HS-27A (cell line): ENCODE measurements around the gene CADM1.

Experiments used
- DNase-seq: peaks from one replicate; pipeline ENCODE4 v3.0.0-alpha.2; 2012; ENCODE audit warnings: low read depth, missing footprints

Gene CADM1

DNA sequence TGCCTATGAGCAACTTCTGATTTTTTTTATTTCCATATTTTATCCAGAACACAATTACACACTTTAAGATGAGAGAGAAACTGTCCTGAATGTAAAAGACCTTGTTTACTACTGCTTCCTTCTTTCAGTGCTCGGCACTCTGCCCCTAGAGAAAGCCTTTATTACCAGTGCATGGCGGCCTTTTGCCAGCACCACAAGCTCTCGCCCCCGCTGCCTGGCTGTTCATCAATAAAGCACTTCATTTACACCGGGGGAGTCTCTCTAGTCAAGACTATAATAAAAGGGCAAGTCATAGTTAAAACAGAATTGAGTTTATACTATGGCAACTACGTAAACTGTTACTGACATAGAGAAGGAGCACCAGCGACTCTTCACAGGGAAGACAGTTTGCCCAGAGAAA, 259.5 kb downstream of the CADM1 start:
- no peak for DNase-seq

DNA sequence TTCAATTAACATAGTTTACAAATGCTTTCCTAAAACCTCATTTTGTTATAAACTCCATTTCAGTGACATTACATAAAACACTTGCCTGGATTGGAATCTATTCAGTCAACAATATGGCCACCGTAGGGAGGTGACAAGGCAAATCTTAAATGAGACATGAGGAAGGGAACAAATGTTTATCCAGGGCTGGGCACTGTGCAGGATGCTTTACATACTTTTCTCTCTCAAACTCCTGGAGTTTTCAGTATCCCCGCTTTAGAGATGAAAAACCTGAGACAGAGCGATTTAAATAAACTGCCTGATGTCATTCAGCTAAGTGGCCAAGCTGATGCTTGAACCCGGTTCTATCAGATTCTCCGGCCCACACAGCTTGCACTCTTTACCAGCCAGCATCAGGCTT, 259.9 kb downstream of the CADM1 start:
- no peak for DNase-seq

DNA sequence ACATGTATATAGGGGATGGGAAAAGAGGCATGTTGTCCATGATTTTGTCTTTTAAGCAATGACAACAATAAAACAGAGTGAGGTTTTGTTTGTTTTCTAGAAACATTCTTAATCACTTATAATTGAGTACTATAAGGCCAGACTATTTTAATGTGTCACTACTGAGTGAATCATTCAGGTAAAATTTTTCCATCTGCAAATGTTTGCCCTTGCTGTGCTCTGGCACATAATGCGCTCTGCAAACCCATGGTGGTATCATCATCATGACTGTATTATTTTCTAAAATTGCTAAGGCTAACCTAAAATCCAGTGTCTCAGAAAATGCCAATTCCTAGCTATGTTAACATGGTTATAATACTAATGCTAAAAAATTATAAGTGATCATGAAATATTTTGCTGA, 261.2 kb downstream of the CADM1 start:
- DNase-seq: no peak

DNA sequence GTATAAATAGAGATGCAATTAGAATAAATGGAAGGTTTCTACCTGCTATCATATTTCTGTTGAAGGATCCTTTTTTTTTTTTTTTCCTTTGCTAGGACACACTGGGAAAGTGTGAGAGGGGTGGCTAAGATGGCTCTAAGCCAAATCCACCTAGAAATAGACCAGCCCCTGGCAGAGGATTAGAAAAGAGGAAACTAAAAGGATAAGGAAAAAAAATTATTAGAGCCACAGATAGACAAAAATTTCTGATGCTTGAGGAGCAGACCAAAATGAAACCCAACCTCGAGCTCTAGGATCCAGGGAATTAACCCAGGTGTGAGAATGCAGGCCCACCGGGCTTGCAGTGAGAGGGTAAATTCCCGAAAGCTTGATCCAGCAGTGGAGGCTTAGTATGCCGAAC, 262.3 kb downstream of the CADM1 start:
- no peak for DNase-seq

DNA sequence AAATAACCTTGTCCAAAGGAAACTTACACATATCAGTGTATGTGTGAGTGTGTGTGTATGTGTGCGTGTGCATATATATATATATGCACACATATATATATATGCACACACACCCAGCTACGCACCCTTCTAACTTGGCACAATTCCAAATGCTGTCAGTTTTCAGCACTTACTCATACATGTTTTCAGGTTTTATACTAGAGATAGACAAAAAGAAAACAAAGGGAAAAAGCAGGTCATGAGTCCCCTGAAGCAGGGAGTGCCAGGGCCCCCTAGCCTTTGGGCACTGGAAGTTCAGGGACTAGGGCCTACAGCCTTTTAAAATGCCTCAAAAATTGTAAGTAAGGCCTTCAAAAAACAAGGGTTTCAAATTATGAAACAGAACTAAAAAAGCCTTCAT, 265.4 kb downstream of the CADM1 start:
- no peak for DNase-seq

DNA sequence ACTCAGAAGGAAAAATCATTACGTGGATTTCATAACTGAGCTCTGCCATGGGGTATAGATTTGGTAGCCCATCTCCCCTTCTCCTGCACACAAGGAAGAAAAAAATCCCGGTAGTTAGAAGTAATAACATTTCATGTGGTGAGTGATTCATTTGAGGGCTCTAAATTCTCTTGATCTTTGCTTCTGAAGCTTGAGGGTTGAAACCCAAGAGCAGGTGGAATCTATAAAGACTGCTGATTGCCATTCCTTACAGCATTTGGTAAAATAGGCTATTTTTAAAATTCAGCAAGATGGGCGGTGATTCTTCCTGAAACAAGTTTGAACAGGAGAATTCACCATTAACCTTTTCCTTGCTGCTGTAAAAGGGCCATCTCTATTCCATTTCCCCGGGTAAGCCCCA, 266.1 kb downstream of the CADM1 start:
- DNase-seq: no peak

DNA sequence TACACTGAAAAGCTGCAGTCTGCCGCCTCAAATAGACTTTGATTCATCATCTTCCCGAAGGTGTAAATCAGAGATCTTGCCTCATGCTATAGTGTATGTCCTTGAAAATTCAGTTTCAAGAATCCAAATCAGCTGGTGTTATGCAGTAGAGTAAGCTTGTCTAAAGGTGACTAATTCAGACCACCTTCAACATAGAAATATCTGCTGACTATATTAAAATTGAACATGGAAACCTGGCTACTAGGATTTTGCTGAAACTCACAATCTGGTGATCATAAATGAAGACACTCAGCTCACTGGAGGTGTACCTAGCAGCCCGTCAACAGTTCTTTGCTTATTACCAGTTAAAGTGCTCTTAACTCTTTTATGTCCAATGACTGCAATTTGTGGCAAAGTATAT, 266.6 kb downstream of the CADM1 start:
- no peak for DNase-seq

DNA sequence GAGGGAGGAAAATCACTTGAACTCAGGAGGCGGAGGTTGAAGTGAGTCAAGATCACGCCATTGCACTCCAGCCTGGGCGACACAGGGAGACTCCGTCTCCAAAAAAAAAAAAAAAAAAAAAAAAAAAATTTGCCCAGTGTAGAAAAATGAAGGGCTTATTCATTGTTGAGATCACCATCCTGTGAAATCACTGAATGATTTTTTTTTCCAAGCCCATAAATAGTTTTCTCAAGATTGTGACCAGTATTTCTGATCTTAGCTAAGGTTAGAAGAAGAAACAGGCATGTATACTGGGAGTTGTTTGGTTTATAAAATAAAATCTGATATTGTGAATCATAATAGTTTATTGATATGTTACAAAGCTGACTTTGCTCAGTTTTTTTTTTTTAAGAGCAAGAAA, 269.4 kb downstream of the CADM1 start:
- no peak for DNase-seq

DNA sequence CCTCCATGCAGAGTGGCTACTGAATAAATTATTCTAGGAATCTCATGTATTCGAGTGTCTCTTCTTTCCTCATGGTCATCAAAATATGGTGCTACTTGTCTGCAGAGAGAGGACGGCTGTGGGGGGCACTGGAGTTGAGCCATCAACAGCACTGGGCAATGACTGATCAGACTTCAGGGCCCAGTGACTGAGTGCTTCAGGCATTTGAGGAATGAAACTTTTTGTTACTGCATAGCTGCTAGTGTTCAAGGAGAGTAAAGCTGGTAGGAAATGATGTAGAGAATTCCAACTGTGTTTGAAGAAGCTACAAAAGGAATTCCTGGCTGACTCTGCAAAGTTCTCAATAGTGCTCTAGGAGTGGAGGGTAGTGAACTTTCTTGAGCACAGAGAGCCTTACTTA, 277.7 kb downstream of the CADM1 start:
- DNase-seq: no peak

DNA sequence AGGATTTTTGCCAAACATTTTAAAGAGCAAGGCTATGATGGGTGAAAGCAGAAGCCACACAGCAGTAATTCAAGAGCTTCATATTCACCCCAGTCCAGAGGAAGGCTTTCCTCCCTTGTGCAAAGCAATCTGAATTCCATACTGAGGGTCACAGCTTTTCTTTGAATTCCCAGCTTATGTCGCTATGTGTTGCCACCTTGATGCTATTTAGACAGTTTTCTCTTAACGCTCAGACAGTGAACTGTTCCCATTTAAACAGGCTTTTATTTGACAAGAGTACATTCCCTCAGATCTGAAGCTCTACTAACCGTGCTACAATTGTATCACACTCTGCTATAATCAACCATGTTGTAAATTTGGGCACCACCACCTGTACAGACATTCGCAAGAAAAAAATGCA, 279.7 kb downstream of the CADM1 start:
- DNase-seq: no peak

DNA sequence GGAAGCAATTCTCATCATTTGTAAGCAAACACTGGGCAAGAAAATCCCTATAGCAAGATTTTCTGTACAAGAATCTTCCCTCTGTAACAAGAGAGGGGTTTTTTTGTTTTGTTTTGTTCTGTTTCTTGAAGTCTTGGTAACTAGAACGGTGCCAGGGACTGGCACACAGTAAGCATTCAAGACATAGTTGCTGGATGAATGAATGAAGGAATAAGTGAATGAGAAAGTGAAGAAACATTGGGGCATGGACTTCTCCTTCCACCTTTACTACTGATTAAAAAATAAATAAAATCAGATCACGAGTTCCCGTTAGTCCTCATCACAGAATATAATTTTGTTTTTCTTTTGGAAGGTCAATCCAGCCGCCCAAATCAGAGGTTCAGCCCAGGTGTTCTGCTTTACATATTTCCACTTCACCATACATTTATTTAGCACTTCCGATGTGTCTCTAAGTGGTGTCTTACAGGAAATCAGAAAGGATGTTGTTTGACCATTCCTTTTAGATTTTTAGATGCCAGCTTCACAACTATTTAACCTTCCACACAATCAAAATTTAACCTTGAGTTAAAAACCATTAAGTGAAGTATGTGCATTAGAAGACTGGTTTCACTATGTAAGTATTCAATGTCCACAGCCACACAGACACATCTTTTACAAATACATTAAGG, 281.2 kb downstream of the CADM1 start:
- no peak for DNase-seq

DNA sequence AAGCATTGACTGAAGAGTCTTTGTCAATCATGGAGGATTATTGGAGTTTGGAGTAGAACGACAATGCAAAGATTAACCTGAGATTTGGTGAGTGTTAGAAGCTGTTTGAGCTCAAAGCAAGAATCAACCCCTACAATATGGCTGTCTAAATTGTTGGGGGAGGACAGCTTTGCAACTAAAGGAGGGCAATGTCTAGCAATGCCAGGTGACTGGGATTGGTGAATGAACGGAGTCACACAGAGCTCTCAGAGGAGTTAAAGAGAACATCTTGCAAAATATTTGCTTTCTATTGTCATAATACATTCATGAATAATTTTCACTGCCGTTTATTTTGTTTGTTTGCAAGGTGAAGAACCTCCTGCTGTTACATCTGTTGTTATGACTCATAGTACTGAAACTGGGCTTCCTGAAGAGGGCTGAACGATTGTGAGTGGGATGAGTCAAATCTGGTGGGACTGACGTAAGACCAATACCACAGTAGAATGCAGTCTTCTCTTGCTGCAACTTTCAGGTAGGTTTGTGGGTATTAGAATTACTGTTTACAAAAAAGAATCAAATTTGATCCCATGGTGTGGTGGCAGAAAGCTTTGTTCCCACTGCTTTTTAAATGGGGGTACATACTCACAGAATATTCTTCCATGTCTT, 281.9 kb downstream of the CADM1 start:
- no peak for DNase-seq

DNA sequence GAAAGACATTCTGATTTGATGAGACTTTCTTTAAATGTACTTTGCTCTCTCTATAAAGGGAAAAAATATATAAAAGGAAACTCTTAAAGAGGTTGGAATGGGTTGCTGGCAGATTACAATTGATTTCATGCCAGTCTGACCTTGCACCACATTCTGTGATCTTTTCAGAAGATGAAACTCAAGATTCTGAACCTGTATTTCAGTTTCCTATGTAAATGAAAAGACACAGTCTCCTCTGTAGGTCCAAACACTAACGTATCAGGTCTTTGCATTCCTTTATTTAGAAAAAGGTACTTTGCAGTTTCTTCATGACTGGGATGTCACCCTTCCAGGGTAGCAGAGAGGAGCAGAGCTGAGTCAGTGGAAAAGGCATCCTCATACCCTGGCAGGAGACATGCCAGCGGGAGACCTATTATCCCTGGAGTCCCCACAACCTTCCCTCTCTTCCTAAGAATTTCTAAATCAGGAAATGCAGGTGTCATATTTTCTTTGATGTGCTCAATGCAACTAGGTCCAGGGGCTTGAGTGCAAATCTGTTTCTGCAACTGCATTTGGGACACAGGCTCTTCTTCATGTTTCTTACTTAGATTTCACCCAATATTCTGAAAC, 282.6 kb downstream of the CADM1 start:
- DNase-seq: no peak

DNA sequence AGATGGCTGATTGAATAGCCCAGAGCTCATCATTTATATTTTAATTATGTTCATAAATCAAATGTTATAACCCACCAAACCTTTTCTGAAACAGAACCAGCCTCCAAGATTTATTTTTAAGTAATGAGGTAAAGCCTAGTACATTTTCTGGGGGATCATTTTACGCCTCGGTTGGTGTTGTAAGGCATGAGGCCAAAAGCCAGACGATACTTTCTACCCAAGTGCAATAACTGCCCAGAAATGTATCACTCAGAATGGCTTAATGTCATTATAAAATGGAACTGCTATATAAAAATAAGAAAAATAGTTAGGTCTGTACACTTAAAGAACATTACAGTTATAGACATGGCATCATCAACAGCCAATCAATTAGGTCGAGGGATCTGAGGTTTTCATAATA, 283.3 kb downstream of the CADM1 start:
- no peak for DNase-seq

DNA sequence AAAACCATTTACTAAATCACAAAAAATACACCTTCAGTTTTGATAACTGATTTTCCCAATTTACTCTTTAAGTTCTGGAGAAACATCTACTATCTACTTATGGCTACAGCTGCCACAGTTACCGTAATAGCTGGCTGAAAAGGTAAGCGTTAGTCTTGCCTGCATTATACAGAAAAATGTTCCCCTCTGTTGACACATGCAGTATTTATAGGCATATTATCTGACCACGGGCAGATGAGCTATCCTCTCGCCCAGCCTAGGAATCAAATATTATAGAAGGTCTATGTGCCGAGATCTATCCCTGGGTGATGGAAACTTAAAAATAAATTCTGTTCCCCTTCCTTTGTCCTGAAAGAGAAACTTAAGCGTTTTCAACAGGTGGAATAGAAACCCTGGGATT, 283.8 kb downstream of the CADM1 start:
- DNase-seq: no peak

DNA sequence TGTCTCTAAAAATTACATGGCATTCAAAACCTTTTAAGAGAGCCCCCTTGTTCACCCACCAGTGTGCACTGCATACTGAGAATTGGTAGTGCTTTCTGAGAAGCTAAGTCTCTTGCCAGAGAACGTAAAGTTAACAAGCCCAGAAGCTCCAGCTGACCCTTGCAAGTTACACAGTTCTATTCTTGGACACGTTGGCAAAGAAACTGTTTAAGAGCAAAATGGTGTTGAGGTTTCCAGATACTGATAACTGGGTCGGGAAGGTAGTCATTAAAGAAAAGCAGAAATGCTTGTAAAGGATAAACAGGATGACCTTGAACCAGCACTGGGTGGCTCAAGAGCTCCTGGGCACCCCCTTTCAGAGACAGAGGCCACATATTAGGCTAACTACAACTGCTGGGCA, 284.8 kb downstream of the CADM1 start:
- no peak for DNase-seq

DNA sequence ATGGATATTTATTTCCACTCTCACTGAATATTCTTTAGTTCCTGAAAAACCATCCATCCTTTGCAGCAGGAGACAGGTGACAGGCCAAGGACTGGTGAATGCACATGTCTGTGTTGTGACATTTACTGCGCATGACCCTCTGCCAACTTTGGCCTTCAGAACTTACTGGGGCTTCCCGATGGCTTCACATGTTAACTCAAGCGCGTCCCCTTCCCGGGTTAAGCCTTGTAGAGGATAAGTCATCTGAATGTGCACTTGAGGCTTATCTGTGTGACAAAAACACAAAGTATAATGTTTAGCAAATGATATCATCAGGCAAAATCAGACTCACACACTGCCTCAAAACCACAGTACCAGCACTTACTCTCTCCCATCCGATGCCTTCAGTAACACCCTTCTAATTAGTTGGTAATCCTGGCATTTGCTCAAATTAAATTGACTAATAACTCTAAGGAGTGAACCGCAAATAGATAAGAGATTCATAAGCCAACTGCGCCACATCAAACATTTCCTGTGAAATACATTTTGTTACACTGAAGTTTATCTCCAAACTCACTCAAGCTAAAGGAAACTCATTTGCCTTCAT, 286.4 kb downstream of the CADM1 start:
- no peak for DNase-seq

DNA sequence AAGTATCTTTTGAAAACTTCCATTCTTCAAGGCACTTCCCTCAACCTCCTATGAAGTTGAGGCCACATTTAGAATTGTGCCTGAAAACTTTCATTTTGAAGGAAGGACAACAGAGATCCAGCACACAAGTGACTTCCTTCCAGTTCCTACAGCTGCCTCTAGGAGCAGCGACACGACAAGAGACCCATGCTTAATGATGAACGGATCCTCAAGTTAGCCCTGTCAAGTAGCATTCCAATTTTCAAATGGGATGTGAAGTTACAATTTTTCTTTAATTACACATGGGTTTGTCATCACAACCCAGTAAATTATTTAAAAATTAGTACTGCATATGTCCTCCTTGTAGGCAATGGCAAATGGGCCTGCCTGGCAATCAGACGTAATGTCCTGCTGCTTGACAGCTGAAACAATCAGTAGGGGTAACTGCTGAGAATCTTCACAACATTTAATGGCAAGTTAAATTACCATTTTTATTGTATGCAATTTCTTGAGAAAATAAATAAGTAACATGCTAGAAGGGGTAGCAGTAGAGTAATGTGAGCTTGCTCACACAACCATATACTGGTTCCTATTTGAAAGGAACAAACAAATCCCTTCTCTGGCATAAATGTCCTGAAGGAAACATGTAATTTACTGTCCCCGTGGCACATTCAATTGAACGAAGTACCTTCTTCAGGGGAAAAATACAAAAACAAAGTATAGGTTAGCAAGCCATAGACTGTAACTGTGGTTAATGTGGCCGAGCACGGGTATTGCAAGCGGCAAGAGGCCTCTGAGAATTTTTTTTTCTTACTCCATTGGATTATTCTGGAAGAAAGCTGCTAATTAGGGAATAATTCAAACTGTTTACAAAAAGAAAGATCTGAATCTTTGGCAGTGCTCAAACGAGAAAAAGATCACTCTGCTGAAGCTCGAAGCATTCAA, 288.3 kb downstream of the CADM1 start:
- no peak for DNase-seq

DNA sequence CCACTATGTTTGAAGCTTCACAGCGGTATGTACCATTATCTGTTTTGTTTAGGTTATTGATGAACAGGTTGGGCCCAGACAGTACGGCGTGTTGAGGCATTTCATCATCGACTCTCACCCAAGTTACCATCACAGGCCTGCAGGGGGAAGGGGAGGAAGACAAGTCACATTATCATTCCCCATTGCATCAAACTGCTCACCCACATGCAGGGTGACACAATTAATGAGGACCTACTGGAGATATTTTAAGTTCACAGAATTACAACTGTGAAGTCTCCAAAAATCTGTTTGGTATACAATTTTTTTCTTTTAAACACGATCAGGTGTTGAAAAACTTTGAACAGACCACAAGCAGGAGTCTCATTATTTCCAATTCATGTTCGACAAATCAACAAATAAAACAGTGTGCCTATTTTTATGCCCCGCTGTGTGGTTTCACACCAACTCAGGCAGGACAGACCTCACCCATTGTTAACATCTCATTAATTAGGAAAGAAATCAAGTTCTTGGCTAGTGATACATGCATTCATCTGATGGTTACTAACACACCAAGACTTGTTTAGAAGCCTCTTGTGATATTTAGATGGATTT, 289.5 kb downstream of the CADM1 start:
- no peak for DNase-seq

DNA sequence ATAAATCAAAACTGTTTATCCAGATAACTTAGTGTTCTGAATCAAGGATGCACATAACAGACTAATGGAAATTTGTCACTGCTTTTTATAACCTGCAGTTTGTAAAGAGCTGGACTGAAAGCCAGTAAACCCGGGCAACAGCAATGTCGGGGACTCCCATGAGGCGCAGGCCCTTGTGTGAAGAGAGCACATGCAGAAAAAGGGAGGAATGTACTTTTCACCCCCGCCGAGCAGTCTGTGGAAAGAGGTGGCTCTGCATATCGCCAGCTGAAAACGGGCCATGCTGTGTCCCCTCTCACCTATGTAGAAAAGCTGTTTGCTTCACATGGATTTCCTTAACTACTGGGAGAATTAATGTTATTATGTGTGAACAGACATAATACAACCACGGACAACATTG, 291.2 kb downstream of the CADM1 start:
- DNase-seq: no peak

DNA sequence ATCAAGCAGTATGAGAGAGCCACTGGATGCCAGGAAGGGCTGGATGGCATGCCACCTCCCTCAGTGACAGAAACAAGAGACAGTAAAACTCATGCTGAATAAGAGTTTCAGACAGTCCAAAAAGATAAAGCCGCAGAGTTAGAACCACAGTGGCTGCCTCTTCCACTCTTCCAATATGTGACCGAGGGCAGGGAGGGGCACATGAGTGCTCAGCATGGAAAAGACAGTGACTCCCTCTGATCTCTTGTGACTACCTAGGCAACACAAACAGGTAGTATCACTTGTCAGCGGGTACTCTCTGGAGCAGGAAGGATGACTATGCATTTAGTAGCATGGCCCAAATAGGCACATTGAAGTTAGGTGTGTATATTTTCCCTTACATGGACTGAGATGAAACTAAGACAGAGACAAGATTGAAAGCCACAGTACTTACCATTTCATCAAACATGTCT, 295.4 kb downstream of the CADM1 start:
- DNase-seq: no peak

DNA sequence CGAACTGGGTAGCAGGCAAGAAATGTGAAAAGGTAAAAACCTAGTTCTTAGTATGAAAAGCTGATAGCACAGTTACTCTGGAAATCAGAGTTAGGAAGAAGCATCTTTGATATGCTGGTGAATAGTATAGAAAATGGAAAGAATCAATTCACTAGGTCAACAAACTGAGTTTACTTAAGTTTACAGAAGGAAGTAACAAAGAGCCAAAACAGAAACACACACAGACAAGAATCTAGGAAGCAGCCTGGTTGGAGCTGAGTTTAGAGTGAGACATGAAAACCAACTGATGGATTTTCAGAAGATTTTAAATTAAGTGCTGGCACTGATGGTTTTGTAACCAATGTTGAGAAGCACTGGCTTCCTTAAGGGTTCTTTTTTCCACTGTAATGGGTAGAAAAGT, 296.3 kb downstream of the CADM1 start:
- DNase-seq: no peak
